Brain microvascular endothelial cell (primary cell): ENCODE measurements around the gene PEX14.

Experiments used
- DNase-seq: peaks from one replicate; pipeline ENCODE4 v3.0.0-alpha.2; 2020
- H3K27ac ChIP-seq: fragments of 250-450 bp; sonication (Bioruptor Pico); 2 replicates; pipeline ENCODE4 v1.5.1; 2020; ENCODE audit warnings: mild to moderate bottlenecking, moderate library complexity
- H3K27me3 ChIP-seq: fragments of 250-450 bp; sonication (Bioruptor Pico); replicated peaks from 2 replicates; pipeline ENCODE4 v1.5.1; 2020; ENCODE audit warnings: mild to moderate bottlenecking
- H3K36me3 ChIP-seq: fragments of 250-450 bp; sonication (Bioruptor Pico); replicated peaks from 2 replicates; pipeline ENCODE4 v1.5.1; 2020; ENCODE audit warnings: mild to moderate bottlenecking
- H3K4me3 ChIP-seq: 2 replicates; pipeline ENCODE4 v1.5.1; 2011; ENCODE audit warnings: low read depth, mild to moderate bottlenecking, control low read depth, low read length, moderate library complexity
- in situ Hi-C: cut with HindIII; loops from 2 replicates; pipeline ENCODE4 v1.10.0; 2017; ENCODE audit warnings: low sequenced_read_pairs, low pct_ligation_motif_present
- TF ChIP-seq, protein P1 (sequence below): IDR thresholded peaks from 2 replicates; pipeline ENCODE4 v1.5.1; 2011; ENCODE audit warnings: low read depth, mild to moderate bottlenecking, moderate library complexity, low read length, control low read depth, inconsistent platforms; ENCODE audit errors: missing control alignments

Gene PEX14

GRCh38 chr1:10596780-10597179, 122.0 kb downstream of the PEX14 start:
- in situ Hi-C loops: no loop called here
- TF ChIP-seq, protein P1, sequence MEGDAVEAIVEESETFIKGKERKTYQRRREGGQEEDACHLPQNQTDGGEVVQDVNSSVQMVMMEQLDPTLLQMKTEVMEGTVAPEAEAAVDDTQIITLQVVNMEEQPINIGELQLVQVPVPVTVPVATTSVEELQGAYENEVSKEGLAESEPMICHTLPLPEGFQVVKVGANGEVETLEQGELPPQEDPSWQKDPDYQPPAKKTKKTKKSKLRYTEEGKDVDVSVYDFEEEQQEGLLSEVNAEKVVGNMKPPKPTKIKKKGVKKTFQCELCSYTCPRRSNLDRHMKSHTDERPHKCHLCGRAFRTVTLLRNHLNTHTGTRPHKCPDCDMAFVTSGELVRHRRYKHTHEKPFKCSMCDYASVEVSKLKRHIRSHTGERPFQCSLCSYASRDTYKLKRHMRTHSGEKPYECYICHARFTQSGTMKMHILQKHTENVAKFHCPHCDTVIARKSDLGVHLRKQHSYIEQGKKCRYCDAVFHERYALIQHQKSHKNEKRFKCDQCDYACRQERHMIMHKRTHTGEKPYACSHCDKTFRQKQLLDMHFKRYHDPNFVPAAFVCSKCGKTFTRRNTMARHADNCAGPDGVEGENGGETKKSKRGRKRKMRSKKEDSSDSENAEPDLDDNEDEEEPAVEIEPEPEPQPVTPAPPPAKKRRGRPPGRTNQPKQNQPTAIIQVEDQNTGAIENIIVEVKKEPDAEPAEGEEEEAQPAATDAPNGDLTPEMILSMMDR: no peak
- DNase-seq: no peak
- H3K27me3 ChIP-seq: no peaks in the 10 kb centered on the region
- no peak overlapping the region for H3K4me3 ChIP-seq
- no peak overlapping the region for H3K27ac ChIP-seq
- H3K36me3 ChIP-seq: no peaks in the 10 kb centered on the region

GRCh38 chr1:10597492-10598388, 123.0 kb downstream of the PEX14 start:
- no peak overlapping the region for H3K4me3 ChIP-seq
- H3K36me3 ChIP-seq: no peaks in the 10 kb centered on the region
- DNase-seq: no peak
- no peak overlapping the region for H3K27ac ChIP-seq
- in situ Hi-C loops: no loop called here
- TF ChIP-seq, protein P1: no peak
- no peaks in the 10 kb centered on the region for H3K27me3 ChIP-seq

DNA sequence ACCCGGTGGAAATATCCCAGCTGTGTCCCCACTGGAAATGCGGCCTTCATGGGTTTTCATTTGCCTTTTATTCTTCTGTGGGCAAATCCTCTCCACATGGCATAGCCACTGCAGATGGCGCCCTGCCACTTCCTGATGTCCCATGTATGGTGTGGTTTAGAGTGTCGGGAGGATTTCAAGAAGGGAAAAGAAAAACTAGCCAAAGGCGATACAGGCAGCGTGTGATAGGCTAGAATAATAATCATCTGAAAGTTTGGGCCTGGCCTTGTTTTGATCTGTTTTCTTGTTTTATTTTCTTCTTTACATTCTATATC, 123.6 kb downstream of the PEX14 start:
- in situ Hi-C loops: no loop called here
- H3K27ac ChIP-seq: no peak overlapping the region
- TF ChIP-seq, protein P1: no peak

GRCh38 chr1:10599194-10599861, 124.6 kb downstream of the PEX14 start:
- H3K36me3 ChIP-seq: no peaks in the 10 kb centered on the region
- peak overlapping the region; percentile 40 for H3K27ac ChIP-seq
- TF ChIP-seq, protein P1: no peak
- H3K27me3 ChIP-seq: no peaks in the 10 kb centered on the region
- DNase-seq: peak; percentile 66
- H3K4me3 ChIP-seq: no peak overlapping the region
- in situ Hi-C loops: no loop called here

More for the DNA sequence above, 123.6 kb downstream of the PEX14 start:
- no peak for DNase-seq
- Histone ChIP-seq H3K4me3 (no peak overlapping the region), H3K27me3 (no peaks in the 10 kb centered on the region), H3K36me3 (no peaks in the 10 kb centered on the region)

- in situ Hi-C loops: no loop called here
- TF ChIP-seq, protein P1: no peak
- Histone ChIP-seq H3K27ac (no peak overlapping the region), H3K27me3 (no peaks in the 10 kb centered on the region), H3K36me3 (no peaks in the 10 kb centered on the region), H3K4me3 (no peak overlapping the region)
- DNase-seq: no peak
Observed at GRCh38 chr1:10601342-10602070, 126.8 kb downstream of the PEX14 start.
